Transverse colon (tissue), 3 donors: ENCODE data around the gene KLK1.

Experiments used
- CTCF ChIP-seq, 5 experiments: fragments of 200-600 bp in 3 of 5; fragments of 450-650 bp in 2 of 5; sonication (generic) in 3 of 5; IDR thresholded peaks; 1 replicate in 2 of 5; 2 replicates in 3 of 5; pipeline ENCODE4 v1.5.1; 2016 to 2017; ENCODE audit warnings: antibody characterized with exemption in 5 of 5, inconsistent platforms in 3 of 5, mild to moderate bottlenecking in 2 of 5, moderate library complexity in 1 of 5
- POLR2A ChIP-seq: fragments of 450-650 bp; IDR thresholded peaks from one replicate; pipeline ENCODE4 v1.6.1; 2016; ENCODE audit warnings: antibody characterized with exemption, mild to moderate bottlenecking, moderate library complexity

GRCh38 chr19:50796634-50797428 is 26.8 kb downstream of the KLK1 start:
- TF ChIP-seq POLR2A (no peak), CTCF (IDR thresholded peaks at IDR 0.05) (no peak)
